ENCODE data around the gene PLA2G7.

PLA2G7 gene

DNA sequence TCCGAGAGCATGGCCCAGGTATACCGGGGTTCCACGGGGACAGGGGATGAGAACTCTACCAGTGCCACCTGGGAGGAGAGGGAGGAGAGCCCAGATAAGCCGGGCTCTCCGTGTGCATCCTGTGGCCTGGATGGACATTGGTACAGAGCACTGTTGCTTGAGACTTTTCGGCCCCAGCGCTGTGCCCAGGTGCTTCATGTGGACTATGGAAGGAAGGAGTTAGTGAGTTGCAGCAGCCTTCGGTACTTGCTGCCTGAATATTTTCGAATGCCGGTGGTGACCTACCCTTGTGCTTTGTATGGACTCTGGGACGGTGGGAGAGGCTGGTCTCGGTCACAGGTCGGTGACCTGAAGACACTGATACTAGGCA, 46.2 kb downstream of the PLA2G7 start:
- DNase-seq (ENCODE audit: low read depth) = no peak

DNA sequence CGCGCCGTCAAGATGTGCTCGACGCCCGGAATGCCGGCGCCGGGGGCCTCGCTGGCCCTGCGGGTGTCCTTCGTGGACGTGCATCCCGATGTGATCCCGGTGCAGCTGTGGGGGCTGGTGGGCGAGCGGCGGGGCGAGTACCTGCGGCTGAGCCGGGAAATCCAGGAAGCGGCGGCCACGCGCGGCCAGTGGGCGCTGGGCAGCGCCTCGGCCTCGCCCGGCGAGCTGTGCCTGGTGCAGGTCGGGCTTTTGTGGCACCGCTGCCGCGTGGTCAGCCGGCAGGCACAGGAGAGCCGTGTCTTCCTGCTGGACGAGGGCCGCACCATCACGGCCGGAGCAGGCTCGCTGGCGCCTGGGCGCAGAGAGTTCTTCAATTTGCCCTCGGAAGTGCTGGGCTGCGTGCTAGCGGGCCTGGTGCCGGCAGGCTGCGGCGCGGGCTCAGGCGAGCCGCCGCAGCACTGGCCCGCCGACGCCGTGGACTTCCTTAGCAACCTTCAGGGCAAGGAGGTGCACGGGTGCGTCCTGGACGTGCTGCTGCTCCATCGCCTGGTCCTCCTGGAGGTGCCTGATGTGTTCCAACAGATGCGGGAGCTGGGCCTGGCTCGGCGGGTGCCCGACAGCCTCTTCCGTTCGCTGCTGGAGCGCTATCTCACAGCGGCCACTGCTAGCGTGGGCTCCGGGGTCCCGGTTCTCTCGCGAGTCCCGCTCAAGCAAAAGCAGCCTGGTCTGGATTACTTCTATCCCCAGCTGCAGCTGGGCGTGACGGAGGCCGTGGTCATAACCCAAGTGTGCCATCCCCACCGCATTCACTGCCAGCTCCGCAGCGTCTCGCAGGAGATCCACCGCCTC, 46.8 kb downstream of the PLA2G7 start:
- DNase-seq (ENCODE audit: low read depth) = no peak

DNA sequence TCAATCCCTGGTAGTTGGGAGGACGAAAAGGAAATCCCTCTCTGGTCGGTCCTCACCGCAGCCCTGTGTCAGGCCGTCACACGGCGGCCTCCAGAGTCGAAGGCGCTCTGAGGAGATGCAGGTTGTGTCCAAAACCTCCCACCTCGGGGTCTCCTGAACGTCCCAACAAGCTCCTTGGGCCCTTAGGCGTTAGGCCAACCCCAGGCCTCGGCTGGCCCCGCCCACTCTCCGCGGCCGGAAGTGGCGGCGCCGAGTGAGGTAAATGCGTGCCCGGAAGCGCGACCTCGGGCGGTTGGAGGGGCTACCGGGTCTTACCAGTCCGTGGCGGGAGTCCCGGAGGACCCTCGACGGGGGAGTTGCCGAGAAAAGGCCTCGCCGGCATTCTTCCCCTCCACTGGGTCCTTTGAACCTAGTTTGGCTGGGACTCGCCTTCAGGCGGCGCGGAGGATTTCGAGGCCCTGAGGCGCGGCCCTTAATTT, 47.5 kb downstream of the PLA2G7 start, which contains the start of gene TDRD6:
Gene TDRD6, plus strand, starts transcription at position 267 of the 479 bp plus-strand sequence. CDS start 244 bp downstream, outside the sequence.
- DNase-seq (ENCODE audit: low read depth) = no peak

- no peak for DNase-seq (ENCODE audit: low read depth)
Measured at GRCh38 chr6:46684771-46685170, 50.4 kb downstream of the PLA2G7 start.

DNA sequence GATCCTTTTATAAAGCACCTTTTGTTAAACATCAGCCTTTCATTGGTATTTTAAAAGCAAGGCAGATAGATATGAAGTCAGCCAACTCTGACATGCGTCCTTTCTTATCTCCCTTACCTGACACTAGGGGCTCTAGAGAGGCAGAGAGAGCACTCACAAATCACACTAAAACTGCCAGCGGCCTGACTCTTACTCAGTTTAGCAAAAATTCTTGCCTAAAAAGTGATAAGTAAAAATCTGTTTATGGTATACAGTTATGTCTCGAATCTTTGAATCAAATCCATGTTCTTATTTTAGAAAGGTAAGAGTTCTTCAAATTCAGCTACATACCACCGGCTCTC, 57.9 kb downstream of the PLA2G7 start:
- DNase-seq (ENCODE audit: low read depth) = no peak

- no peak for DNase-seq (ENCODE audit: low read depth)
Measured at GRCh38 chr6:46676604-46677313, 58.4 kb downstream of the PLA2G7 start.

DNA sequence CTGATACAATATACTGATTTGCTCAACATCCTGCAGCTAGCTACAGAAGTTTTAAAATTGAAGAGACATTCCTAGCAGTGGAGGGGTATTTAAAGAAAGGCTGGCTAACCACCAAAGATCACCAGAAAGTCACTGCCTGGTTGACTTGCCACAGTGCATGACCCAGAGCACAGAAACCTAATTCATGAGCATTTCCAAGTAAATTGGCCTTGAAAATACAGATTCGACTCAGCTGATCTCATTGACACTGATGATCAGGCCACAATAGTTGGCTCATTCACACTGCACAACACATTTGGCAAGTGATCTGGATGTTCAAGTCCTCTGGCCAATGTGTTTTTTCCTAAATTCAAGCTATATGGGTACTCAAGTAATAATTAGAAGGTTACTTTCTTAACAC, 60.8 kb downstream of the PLA2G7 start:
- no peak for DNase-seq (ENCODE audit: low read depth)

- DNase-seq (ENCODE audit: low read depth) = no peak
Measured at GRCh38 chr6:46667377-46667776, 67.8 kb downstream of the PLA2G7 start.

GRCh38 chr6:46661483-46661882, 73.7 kb downstream of the PLA2G7 start:
- DNase-seq (ENCODE audit: low read depth) = no peak

DNA sequence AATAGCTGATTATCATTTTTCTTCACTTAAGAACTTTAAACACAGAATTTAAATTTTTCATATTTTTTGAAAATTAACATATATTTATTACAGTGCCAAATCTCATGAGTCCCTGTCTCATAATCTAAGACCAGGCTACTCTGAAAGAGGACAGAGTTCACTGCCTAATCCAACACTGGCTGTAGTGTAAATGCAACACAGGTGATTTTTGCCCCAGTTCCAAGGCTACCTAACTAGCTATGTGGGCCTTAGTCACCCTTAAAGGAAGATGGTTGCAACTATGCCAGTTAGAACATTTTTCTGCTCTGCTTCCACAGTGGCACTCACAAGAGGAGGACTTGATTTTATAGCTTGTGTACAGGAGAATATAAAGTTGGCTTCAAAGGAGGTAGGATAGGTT, 77.5 kb downstream of the PLA2G7 start:
- no peak for DNase-seq (ENCODE audit: low read depth)

GRCh38 chr6:46655803-46656202, 79.4 kb downstream of the PLA2G7 start:
- no peak for DNase-seq (ENCODE audit: low read depth)

Measured in activated T-cell treated with anti-CD3 and anti-CD28 coated beads for 24 hours (primary cell).